Activated CD8-positive, alpha-beta T cell treated with anti-CD3 and anti-CD28 coated beads for 36 hours (primary cell): Measurements from ENCODE around the gene LRRIQ4. TPM values are rescaled to one million over a fixed set of nuclear protein-coding genes. Genes with fewer than 3 reads are reported as not detected.

Source experiments
- ATAC-seq: fragments of 200-7000 bp; cut with Tn5 transposase; one replicate; pipeline ENCODE4 v1.10.0; 2021; ENCODE audit warnings: mild to moderate bottlenecking, moderate library complexity
- CTCF ChIA-PET: fragments of 350-600 bp; sonication (Branson Sonifier 250); formaldehyde crosslinking; loops from one replicate; lab custom pipeline; 2021; ENCODE audit warnings: antibody characterized with exemption; lab: Charles Lee
- POLR2A ChIA-PET: fragments of 350-600 bp; sonication (Branson Sonifier 250); formaldehyde crosslinking; loops from one replicate; lab custom pipeline; 2021; ENCODE audit warnings: antibody characterized with exemption; lab: Charles Lee
- DNase-seq: peaks from one replicate; pipeline ENCODE4 v3.0.0-alpha.2; 2020
- H3K27ac Mint-ChIP-seq: one replicate; pipeline ENCODE4 v1.8.0; 2021; ENCODE audit warnings: mild to moderate bottlenecking, mixed read lengths
- H3K27me3 Mint-ChIP-seq: one replicate; pipeline ENCODE4 v1.8.0; 2021; ENCODE audit warnings: mixed read lengths
- H3K36me3 Mint-ChIP-seq: one replicate; pipeline ENCODE4 v1.8.0; 2021; ENCODE audit warnings: low read depth, mixed read lengths
- H3K4me1 Mint-ChIP-seq: one replicate; pipeline ENCODE4 v1.8.0; 2021; ENCODE audit warnings: low read depth, mixed read lengths
- H3K4me3 Mint-ChIP-seq: one replicate; pipeline ENCODE4 v1.8.0; 2021; ENCODE audit warnings: mild to moderate bottlenecking, moderate library complexity, mixed read lengths
- H3K9me3 Mint-ChIP-seq: one replicate; pipeline ENCODE4 v1.8.0; 2021; ENCODE audit warnings: mixed read lengths
- CTCF ChIP-seq: fragments of 200-600 bp; IDR thresholded peaks from one replicate; pipeline ENCODE4 v1.8.0; 2022; ENCODE audit warnings: antibody characterized with exemption, mild to moderate bottlenecking
- intact Hi-C: fragments of 100-400 bp; cut with micrococcal nuclease; formaldehyde crosslinking; loops from one replicate; pipeline ENCODE4 v1.10.0; 2022
- total RNA-seq, 2 experiments: library from RNA; stranded (reverse); gene quantifications; one replicate each; pipeline ENCODE4 v1.2.3, GENCODE V29; 2021

Gene LRRIQ4
- total RNA-seq, 2 experiments from 2014 or later: 0.18 TPM; not detected in 1

- no peak for TF ChIP-seq CTCF
- H3K27me3 Mint-ChIP-seq: peaks cover 6% of the 10 kb centered on the region
- peak overlapping the region; percentile 46 for H3K27ac Mint-ChIP-seq
- H3K36me3 Mint-ChIP-seq: no peaks in the 10 kb centered on the region
- peaks cover 23% of the 10 kb centered on the region for H3K4me1 Mint-ChIP-seq
- intact Hi-C loops: loop anchor here (10.0 kb wide), 1 partner anchor 190 kb away; no protein-coding TSS in a partner anchor
- POLR2A ChIA-PET: no interaction called here
- DNase-seq: peak; percentile 64
- CTCF ChIA-PET: interaction anchor here (0.7 to 2.3 kb wide), 3 partner anchors 102 to 188 kb away, joined by 3 to 12 read pairs (median 3); no protein-coding TSS in a partner anchor
- H3K9me3 Mint-ChIP-seq: no peaks in the 10 kb centered on the region
- H3K4me3 Mint-ChIP-seq: no peak overlapping the region
- peak; percentile 87 for ATAC-seq
These were observed 52.6 kb downstream of the LRRIQ4 start for GRCh38 chr3:169865176-169865767.

DNA sequence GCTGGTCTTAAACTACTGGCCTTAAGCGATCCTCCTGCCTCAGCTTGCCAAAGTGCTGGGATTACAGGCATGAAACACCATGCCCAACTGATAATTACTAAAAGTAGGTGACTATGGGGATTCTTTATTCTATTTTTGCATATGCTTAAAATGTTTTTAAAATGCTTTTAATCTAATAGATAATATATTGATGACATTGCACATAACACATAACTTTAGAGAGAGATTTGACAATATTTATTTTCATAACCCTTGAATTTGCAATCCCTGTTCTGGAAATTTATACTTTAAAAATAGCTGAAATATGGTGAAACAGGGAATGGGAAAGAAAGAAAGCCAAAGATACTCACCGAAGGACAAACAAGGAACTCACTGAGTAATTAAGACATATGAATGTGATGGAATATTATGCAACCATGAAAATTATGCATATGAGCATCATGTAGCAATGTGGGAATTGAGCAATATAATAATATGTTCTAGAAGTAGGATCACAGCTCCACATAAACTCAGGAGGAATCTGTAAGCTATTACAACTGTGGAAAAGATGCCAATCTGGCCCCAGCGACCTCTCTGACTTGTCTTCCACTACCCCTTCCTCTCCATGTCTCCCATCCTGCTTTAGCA is 55.0 kb downstream of the LRRIQ4 start:
- peaks cover 1% of the 10 kb centered on the region for H3K27me3 Mint-ChIP-seq
- no peaks in the 10 kb centered on the region for H3K9me3 Mint-ChIP-seq
- peaks cover 32% of the 10 kb centered on the region for H3K4me1 Mint-ChIP-seq
- no peak for TF ChIP-seq CTCF
- ChIA-PET POLR2A (no interaction called here), CTCF (no interaction called here)
- no peak overlapping the region for H3K4me3 Mint-ChIP-seq
- ATAC-seq (no peak), DNase-seq (no peak)
- H3K36me3 Mint-ChIP-seq: no peaks in the 10 kb centered on the region
- no peak overlapping the region for H3K27ac Mint-ChIP-seq
- intact Hi-C loops: loop anchor here (10.0 kb wide), 1 partner anchor 187 kb away; no protein-coding TSS in a partner anchor

- H3K36me3 Mint-ChIP-seq: no peaks in the 10 kb centered on the region
- no peak overlapping the region for H3K4me3 Mint-ChIP-seq
- no peak for TF ChIP-seq CTCF
- CTCF ChIA-PET: no interaction called here
- intact Hi-C loops: loop anchor here (10.0 kb wide), 1 partner anchor 186 kb away; no protein-coding TSS in a partner anchor
- H3K27ac Mint-ChIP-seq: no peak overlapping the region
- no peak for ATAC-seq
- peaks cover 1% of the 10 kb centered on the region for H3K27me3 Mint-ChIP-seq
- DNase-seq: no peak
- POLR2A ChIA-PET: no interaction called here
- H3K9me3 Mint-ChIP-seq: no peaks in the 10 kb centered on the region
- peaks cover 30% of the 10 kb centered on the region for H3K4me1 Mint-ChIP-seq
These were observed 55.7 kb downstream of the LRRIQ4 start for GRCh38 chr3:169868369-169868768.

DNA sequence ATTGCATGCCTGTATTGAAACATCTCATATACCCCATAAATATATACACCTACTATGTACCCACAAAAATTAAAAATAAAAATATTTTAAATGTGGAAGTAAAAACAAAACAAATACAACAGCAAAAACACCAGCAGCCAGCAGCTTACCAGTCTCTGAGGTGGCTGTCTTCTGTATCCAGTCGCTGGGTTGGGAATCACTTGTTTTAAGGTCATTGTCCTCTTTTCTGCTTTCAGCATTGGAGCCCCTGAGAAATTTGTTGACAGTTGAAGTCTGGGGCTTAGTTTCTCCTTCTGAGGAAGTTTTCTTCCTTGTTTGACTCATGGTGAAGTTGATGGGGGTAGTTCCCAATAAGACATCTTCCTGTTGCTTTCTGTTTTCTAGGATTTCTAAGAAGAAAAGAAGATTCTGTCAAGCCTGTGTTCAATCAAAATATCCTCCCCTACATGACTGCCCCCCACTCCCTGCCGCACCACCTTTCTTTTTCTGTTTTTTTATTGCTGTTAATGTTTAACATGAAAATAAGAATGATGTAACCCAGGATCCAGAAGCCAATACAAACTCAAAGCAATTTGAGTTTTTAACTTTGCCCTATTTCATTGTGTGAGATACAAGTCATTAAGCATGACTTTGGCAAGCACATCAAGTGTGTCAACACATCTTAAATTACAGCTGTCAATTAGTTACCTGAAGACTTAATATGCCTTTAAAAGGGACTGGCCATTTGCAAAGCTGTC is 57.0 kb downstream of the LRRIQ4 start, which contains the start of gene LRRC31:
Gene LRRC31, minus strand, starts transcription at position 452 of the 737 bp plus-strand sequence. Its CDS starts 128 bp downstream, at position 324.
- H3K4me3 Mint-ChIP-seq: no peak within 1 kb of the TSS
- ATAC-seq: no peak
- H3K9me3 Mint-ChIP-seq: no peaks in the 10 kb centered on the region
- H3K36me3 Mint-ChIP-seq: no peaks in the 10 kb centered on the region
- ChIA-PET CTCF (no interaction called here), POLR2A (no interaction called here)
- no peak for DNase-seq
- intact Hi-C loops: loop anchor here (10.0 kb wide), 1 partner anchor 185 kb away; no protein-coding TSS in a partner anchor
- peaks cover 21% of the 10 kb centered on the region for H3K4me1 Mint-ChIP-seq
- TF ChIP-seq CTCF: no peak
- H3K27me3 Mint-ChIP-seq: no peaks in the 10 kb centered on the region
- H3K27ac Mint-ChIP-seq: no peak within 1 kb of the TSS
